ENCODE measurements around the gene TMTC4. TPM values are rescaled to one million over a fixed set of nuclear protein-coding genes. Genes with fewer than 3 reads are reported as not detected.

TMTC4 gene
- total RNA-seq, 1 experiment from 2014 or later, result 14.6 TPM

- no peaks in the 10 kb centered on the region for H3K27me3 ChIP-seq (ENCODE audit: control insufficient read depth, insufficient read depth, low read length)
- no peaks in the 10 kb centered on the region for H3K9me3 ChIP-seq (ENCODE audit: control insufficient read depth, insufficient read depth, low read depth, low read length)
- ChIA-PET CTCF (no interaction called here), POLR2A (no interaction called here)
- DNase-seq (ENCODE audit: low read depth, low spot score) (no peak), ATAC-seq (no peak)
- no TSS peak for BruUV-seq (replicated peaks)
- H3K4me1 ChIP-seq (ENCODE audit: control insufficient read depth, insufficient read depth, low read length), result no peaks in the 10 kb centered on the region
- no peaks in the 10 kb centered on the region; the same call in 1 of the 2 replicates for H3K36me3 ChIP-seq (ENCODE audit: control insufficient read depth, insufficient read depth, low read length)
- H3K27ac ChIP-seq (ENCODE audit: low read length), result no peak overlapping the region
- in situ Hi-C loops (cut with HindIII; ENCODE audit: low pct_unique_long_range_greater_than_20kb, low sequenced_read_pairs) (no loop called here), intact Hi-C loops (cut with micrococcal nuclease; ENCODE audit: unreplicated experiment) (no loop called here)
- TF ChIP-seq, protein P1, sequence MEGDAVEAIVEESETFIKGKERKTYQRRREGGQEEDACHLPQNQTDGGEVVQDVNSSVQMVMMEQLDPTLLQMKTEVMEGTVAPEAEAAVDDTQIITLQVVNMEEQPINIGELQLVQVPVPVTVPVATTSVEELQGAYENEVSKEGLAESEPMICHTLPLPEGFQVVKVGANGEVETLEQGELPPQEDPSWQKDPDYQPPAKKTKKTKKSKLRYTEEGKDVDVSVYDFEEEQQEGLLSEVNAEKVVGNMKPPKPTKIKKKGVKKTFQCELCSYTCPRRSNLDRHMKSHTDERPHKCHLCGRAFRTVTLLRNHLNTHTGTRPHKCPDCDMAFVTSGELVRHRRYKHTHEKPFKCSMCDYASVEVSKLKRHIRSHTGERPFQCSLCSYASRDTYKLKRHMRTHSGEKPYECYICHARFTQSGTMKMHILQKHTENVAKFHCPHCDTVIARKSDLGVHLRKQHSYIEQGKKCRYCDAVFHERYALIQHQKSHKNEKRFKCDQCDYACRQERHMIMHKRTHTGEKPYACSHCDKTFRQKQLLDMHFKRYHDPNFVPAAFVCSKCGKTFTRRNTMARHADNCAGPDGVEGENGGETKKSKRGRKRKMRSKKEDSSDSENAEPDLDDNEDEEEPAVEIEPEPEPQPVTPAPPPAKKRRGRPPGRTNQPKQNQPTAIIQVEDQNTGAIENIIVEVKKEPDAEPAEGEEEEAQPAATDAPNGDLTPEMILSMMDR (IDR thresholded peaks at IDR 0.05), result no peak
- no peak for TF ChIP-seq TCF7L2 (IDR thresholded peaks at IDR 0.05; ENCODE audit: low read depth, low read length)
- no peak overlapping the region for H3K4me3 ChIP-seq (ENCODE audit: low read depth in 2 of 2, low read length in 2 of 2)
Measured at GRCh38 chr13:100667894-100668293, 6.7 kb downstream of the TMTC4 start.

DNA sequence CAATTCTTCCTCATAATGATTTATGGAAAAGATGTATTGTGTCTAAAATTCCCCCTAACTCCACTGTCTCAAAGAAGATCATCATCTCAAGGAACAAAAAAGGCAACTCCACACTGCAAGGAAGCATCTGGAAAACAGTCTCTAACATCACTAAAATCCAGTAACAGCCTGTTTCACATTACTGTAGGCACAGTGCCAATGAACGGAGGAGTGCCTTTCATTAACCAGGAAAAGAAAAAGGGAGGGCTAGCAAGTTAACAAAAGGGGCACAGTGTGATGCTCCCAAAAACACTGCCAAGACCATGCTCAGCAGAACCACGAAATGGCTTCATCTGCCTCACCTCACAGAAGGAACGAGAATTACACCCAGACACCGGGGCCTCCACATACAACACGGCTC lies 8.5 kb downstream of the TMTC4 start:
- TF ChIP-seq POLR2AphosphoS5 (IDR thresholded peaks at IDR 0.05; ENCODE audit: low read depth, low read length) (no peak), REST (IDR thresholded peaks at IDR 0.05; ENCODE audit: insufficient read depth in 1 of 2, low read depth in 2 of 2, low read length in 1 of 2) (no peak), SIN3A (IDR thresholded peaks at IDR 0.05; ENCODE audit: borderline replicate concordance, insufficient read depth, low read depth, low read length) (no peak), TCF7L2 (IDR thresholded peaks at IDR 0.05; ENCODE audit: low read depth, low read length) (no peak)
- TF ChIP-seq, protein P1 (IDR thresholded peaks at IDR 0.05), result no peak
- DNase-seq (ENCODE audit: low read depth, low spot score) (no peak), ATAC-seq (no peak)
- Histone ChIP-seq H3K4me3 (ENCODE audit: low read depth in 2 of 2, low read length in 2 of 2) (no peak overlapping the region), H3K27me3 (ENCODE audit: control insufficient read depth, insufficient read depth, low read length) (no peaks in the 10 kb centered on the region), H3K9me3 (ENCODE audit: control insufficient read depth, insufficient read depth, low read depth, low read length) (no peaks in the 10 kb centered on the region), H3K27ac (ENCODE audit: low read length) (no peak overlapping the region), H3K4me1 (ENCODE audit: control insufficient read depth, insufficient read depth, low read length) (no peaks in the 10 kb centered on the region), H3K36me3 (ENCODE audit: control insufficient read depth, insufficient read depth, low read length) (no peaks in the 10 kb centered on the region; the same call in 1 of the 2 replicates)
- intact Hi-C loops (cut with micrococcal nuclease; ENCODE audit: unreplicated experiment) (no loop called here), in situ Hi-C loops (cut with HindIII; ENCODE audit: low pct_unique_long_range_greater_than_20kb, low sequenced_read_pairs) (no loop called here)
- POLR2A ChIA-PET, result no interaction called here
- no TSS peak for BruUV-seq (replicated peaks)
- CTCF ChIA-PET, result no interaction called here

GRCh38 chr13:100665403-100665802 lies 9.2 kb downstream of the TMTC4 start:
- H3K9me3 ChIP-seq (ENCODE audit: control insufficient read depth, insufficient read depth, low read depth, low read length), result no peaks in the 10 kb centered on the region
- no peaks in the 10 kb centered on the region; the same call in 1 of the 2 replicates for H3K36me3 ChIP-seq (ENCODE audit: control insufficient read depth, insufficient read depth, low read length)
- H3K27me3 ChIP-seq (ENCODE audit: control insufficient read depth, insufficient read depth, low read length), result no peaks in the 10 kb centered on the region
- H3K4me3 ChIP-seq (ENCODE audit: low read depth in 2 of 2, low read length in 2 of 2), result no peak overlapping the region
- CTCF ChIA-PET, result no interaction called here
- H3K27ac ChIP-seq (ENCODE audit: low read length), result no peak overlapping the region
- POLR2A ChIA-PET, result no interaction called here
- no peak for ATAC-seq
- in situ Hi-C loops (cut with HindIII; ENCODE audit: low pct_unique_long_range_greater_than_20kb, low sequenced_read_pairs), result no loop called here
- no TSS peak for BruUV-seq (replicated peaks)
- no peak for DNase-seq (ENCODE audit: low read depth, low spot score)
- H3K4me1 ChIP-seq (ENCODE audit: control insufficient read depth, insufficient read depth, low read length), result no peaks in the 10 kb centered on the region
- TF ChIP-seq SIN3A (IDR thresholded peaks at IDR 0.05; ENCODE audit: borderline replicate concordance, insufficient read depth, low read depth, low read length) (no peak), TCF7L2 (IDR thresholded peaks at IDR 0.05; ENCODE audit: low read depth, low read length) (no peak), REST (IDR thresholded peaks at IDR 0.05; ENCODE audit: insufficient read depth in 1 of 2, low read depth in 2 of 2, low read length in 1 of 2) (no peak), POLR2AphosphoS5 (IDR thresholded peaks at IDR 0.05; ENCODE audit: low read depth, low read length) (no peak)
- TF ChIP-seq, protein P1 (IDR thresholded peaks at IDR 0.05), result no peak
- intact Hi-C loops (cut with micrococcal nuclease; ENCODE audit: unreplicated experiment), result no loop called here
